GM12874 (cell line): ENCODE results near the gene EEPD1.

Source experiments
- CTCF ChIP-seq: IDR thresholded peaks from 2 replicates; pipeline ENCODE4 v1.5.1; 2011; ENCODE audit warnings: low read depth, mild to moderate bottlenecking, control low read depth, low read length, moderate library complexity; ENCODE audit not compliant: insufficient read depth

EEPD1 gene

GRCh38 chr7:36232555-36232954 is 79.5 kb downstream of the EEPD1 start:
- no peak for TF ChIP-seq CTCF

GRCh38 chr7:36232971-36233550 is 80.0 kb downstream of the EEPD1 start:
- no peak for TF ChIP-seq CTCF

GRCh38 chr7:36236073-36236472 is 83.0 kb downstream of the EEPD1 start:
- TF ChIP-seq CTCF: no peak

GRCh38 chr7:36238138-36238537 is 85.1 kb downstream of the EEPD1 start:
- TF ChIP-seq CTCF: no peak

- TF ChIP-seq CTCF: no peak
Measured at GRCh38 chr7:36244429-36244828, 91.4 kb downstream of the EEPD1 start.

- TF ChIP-seq CTCF: no peak
Measured at GRCh38 chr7:36245684-36246299, 92.7 kb downstream of the EEPD1 start.

- TF ChIP-seq CTCF: no peak
Measured at GRCh38 chr7:36249091-36249490, 96.0 kb downstream of the EEPD1 start.
